GM12878 (cell line): ENCODE data around the gene FSTL4. TPM values are rescaled to one million over a fixed set of nuclear protein-coding genes. Genes with fewer than 3 reads are reported as not detected.

ENCODE experiments used
- ATAC-seq: fragments of 200-7000 bp; cut with Tn5 transposase; 3 replicates; pipeline ENCODE4 v1.9.1; 2020; ENCODE audit warnings: mild to moderate bottlenecking, moderate library complexity
- BruUV-seq: library from RNA; stranded (reverse); fragments of 400-500 nt; replicated peaks from 2 replicates; lab custom pipeline; 2021; lab: Mats Ljungman, UMichigan
- CTCF ChIA-PET: fragments of 300-600 bp; sonication (Branson Sonifier 250); formaldehyde crosslinking; extraction: SDS; loops from one replicate; lab custom pipeline; 2021; ENCODE audit warnings: inconsistent platforms; lab: Yijun Ruan, JAX
- POLR2A ChIA-PET: fragments of 350-600 bp; formaldehyde crosslinking; extraction: SDS; loops from one replicate; lab custom pipeline; 2021; ENCODE audit warnings: inconsistent platforms; lab: Charles Lee
- RAD21 ChIA-PET: fragments of 300-600 bp; sonication (Branson Sonifier 250); formaldehyde crosslinking; loops from one replicate; lab custom pipeline; 2023; ENCODE audit warnings: antibody characterized with exemption; ENCODE audit not compliant: unreplicated experiment; lab: Charles Lee
- SMC1A ChIA-PET: fragments of 300-600 bp; sonication (Branson Sonifier 250); formaldehyde crosslinking; loops from one replicate; lab custom pipeline; 2023; ENCODE audit not compliant: unreplicated experiment, uncharacterized antibody; lab: Charles Lee
- DNase-seq: peaks from one replicate; pipeline ENCODE4 v3.0.0-alpha.2; 2011; ENCODE audit warnings: low read depth, low spot score
- FAIRE-seq: peaks from 3 replicates; lab custom pipeline; 2011; peaks lifted over from hg19 to GRCh38; lab: Jason Lieb, UNC
- H2AFZ ChIP-seq: 2 replicates; pipeline ENCODE4 v1.6.0; 2011; ENCODE audit warnings: low read depth, low read length, control low read depth; ENCODE audit not compliant: control insufficient read depth
- H3K27ac ChIP-seq: 2 replicates; pipeline ENCODE4 v1.5.1; 2011; ENCODE audit warnings: control low read depth; ENCODE audit not compliant: control insufficient read depth, insufficient read depth
- H3K27me3 ChIP-seq, 2 experiments: replicated peaks in 1 of 2; 2 replicates each; pipeline versions ENCODE4 v1.6.0 to v1.6.1; 2011; ENCODE audit warnings: low read length in 1 of 2; ENCODE audit not compliant: control insufficient read depth in 2 of 2, insufficient read depth in 2 of 2
- H3K36me3 ChIP-seq, 2 experiments: 2 replicates each; pipeline ENCODE4 v1.5.1; 2011; ENCODE audit warnings: low read length in 1 of 2; ENCODE audit not compliant: control insufficient read depth in 2 of 2, insufficient read depth in 2 of 2
- H3K4me1 ChIP-seq: 2 replicates; pipeline ENCODE4 v1.6.1; 2011; ENCODE audit warnings: mild to moderate bottlenecking, low read length, moderate library complexity, mixed read lengths; ENCODE audit not compliant: control insufficient read depth, insufficient read depth
- H3K4me2 ChIP-seq: 2 replicates; pipeline ENCODE4 v1.6.0; 2011; ENCODE audit warnings: control low read depth; ENCODE audit not compliant: control insufficient read depth, insufficient read depth
- H3K4me3 ChIP-seq: fragments of 200-600 bp; sonication (generic); 2 replicates; pipeline ENCODE4 v1.5.1; 2016
- H3K79me2 ChIP-seq: 2 replicates; pipeline ENCODE4 v1.6.0; 2011; ENCODE audit warnings: low read length; ENCODE audit not compliant: control insufficient read depth, insufficient read depth
- H3K9ac ChIP-seq: 2 replicates; pipeline ENCODE4 v1.8.0; 2011; ENCODE audit warnings: low read length, control low read depth, mixed read lengths; ENCODE audit not compliant: control insufficient read depth, insufficient read depth
- H3K9me3 ChIP-seq: replicated peaks from 3 replicates; pipeline ENCODE4 v1.5.1; 2011; ENCODE audit warnings: mild to moderate bottlenecking, low read length; ENCODE audit not compliant: control insufficient read depth, insufficient read depth
- H4K20me1 ChIP-seq: 2 replicates; pipeline ENCODE4 v1.6.0; 2011; ENCODE audit not compliant: control insufficient read depth, insufficient read depth
- CEBPZ ChIP-seq: fragments of 150-350 bp; IDR thresholded peaks from 2 replicates; pipeline ENCODE4 v1.6.1; 2016; ENCODE audit warnings: low read depth, low read length
- CTCF ChIP-seq, 3 experiments: IDR thresholded peaks in 2 of 3; conservative IDR thresholded peaks in 1 of 3; 2 replicates each; pipeline ENCODE4 v1.5.1; 2011; ENCODE audit warnings: low read depth in 3 of 3, low read length in 3 of 3, mild to moderate bottlenecking in 3 of 3, control low read depth in 2 of 3, moderate library complexity in 2 of 3, inconsistent platforms in 1 of 3, mixed read lengths in 1 of 3; ENCODE audit not compliant: control insufficient read depth in 2 of 3, insufficient read depth in 1 of 3; ENCODE audit errors: extremely low read depth in 1 of 3
- MEF2A ChIP-seq: IDR thresholded peaks from 2 replicates; pipeline ENCODE4 v1.6.1; 2011; ENCODE audit warnings: low read depth, mild to moderate bottlenecking, low read length, moderate library complexity; ENCODE audit not compliant: insufficient read depth
- RAD21 ChIP-seq: IDR thresholded peaks from 2 replicates; pipeline ENCODE4 v1.6.1; 2011; ENCODE audit warnings: mild to moderate bottlenecking, low read depth, low read length, moderate library complexity; ENCODE audit not compliant: insufficient read depth
- RB1 ChIP-seq: fragments of 450-650 bp; formaldehyde crosslinking; IDR thresholded peaks from 2 replicates; pipeline ENCODE4 v1.6.1; 2017; ENCODE audit warnings: mild to moderate bottlenecking, borderline replicate concordance
- SMC3 ChIP-seq: IDR thresholded peaks from 2 replicates; pipeline ENCODE4 v1.6.1; 2011; ENCODE audit warnings: low read length, improper control_type of control experiment, borderline replicate concordance
- STAT1 ChIP-seq: fragments of 450-650 bp; conservative IDR thresholded peaks from 2 replicates; pipeline ENCODE4 v1.6.1; 2014; ENCODE audit warnings: antibody characterized with exemption, mild to moderate bottlenecking
- WGBS: methylation state at CpG from one replicate; pipeline ENCODE4 v1.1.6; 2016; ENCODE audit warnings: low lambda C conversion rate; ENCODE audit not compliant: insufficient replicate concordance, insufficient coverage; ENCODE audit errors: missing lambda C conversion rate; 5-methylcytosine and 5-hydroxymethylcytosine counted together
- in situ Hi-C: fragments of 300-500 bp; cut with MboI; formaldehyde crosslinking; loops from 9 replicates; pipeline ENCODE4 v1.14.3; 2018; ENCODE audit warnings: mixed read lengths
- intact Hi-C: fragments of 100-400 bp; cut with micrococcal nuclease; formaldehyde crosslinking; loops from one replicate; pipeline ENCODE4 v1.14.2; 2022; ENCODE audit not compliant: unreplicated experiment
- polyA plus RNA-seq, 11 experiments: library from polyadenylated mRNA; depleted of rRNA in 4 of 11; unstranded in 6 of 11; stranded (reverse) in 5 of 11; fragments of >200 nt; fragmentation: Nextera tagmentation in 4 of 11; fragmentation: Illumina TruSeq in 1 of 11; extraction: Ambion mirVana in 4 of 11; extraction: Trizol in 1 of 11; gene quantifications; 1 replicate in 1 of 11; 2 replicates in 10 of 11; pipeline versions ENCODE4 v1.2.1 to v1.2.3, GENCODE V29; 2011 to 2016; ENCODE audit warnings: inconsistent platforms in 2 of 11, missing spikeins in 2 of 11, low read depth in 1 of 11
- total RNA-seq, 4 experiments: library from RNA; depleted of rRNA in 3 of 4; stranded (reverse); fragments of >200 nt in 3 of 4; fragmentation: Illumina TruSeq in 1 of 4; extraction: Trizol in 1 of 4; gene quantifications; 2 replicates each; pipeline versions ENCODE4 v1.2.1 to v1.2.3, GENCODE V29; 2013 to 2021

FSTL4 gene
- total and polyA plus RNA-seq, 10 of the 15 experiments (the other 5 are each of a cell fraction or from before 2014, with no cell fraction given): 0.01 to 0.79 (median 0.21) TPM; not detected in 6

GRCh38 chr5:133287500-133287899 lies 324.8 kb downstream of the FSTL4 start:
- Histone ChIP-seq H3K4me2 (no peak overlapping the region), H4K20me1 (no peaks in the 10 kb centered on the region), H3K9ac (no peak overlapping the region)
- ATAC-seq: peak; percentile 83
- RAD21 ChIA-PET: interaction anchor here (0.8 to 3.3 kb wide), 5 partner anchors 37 to 183 kb away, joined by 3 to 38 read pairs (median 4); no protein-coding TSS in a partner anchor
- WGBS: 41% methylated on average over 3 of the region's 3 CpGs
- intact Hi-C loops: loop anchor here (1.0 kb wide), 1 partner anchor 176 kb away; no protein-coding TSS in a partner anchor
- TF ChIP-seq CEBPZ (no peak), STAT1 (no peak), RB1 (no peak), SMC3 (peak; percentile 57; the same call in 1 of the 2 replicates), CTCF (IDR thresholded peaks at IDR 0.05 in 2 of 3, conservative IDR thresholded peaks at IDR 0.05 in 1 of 3; ENCODE audit: control insufficient read depth in 2 of 3, extremely low read depth in 1 of 3, insufficient read depth in 1 of 3, low read depth in 3 of 3, low read length in 3 of 3) (peak; percentile 37 to 53 (median 50)), MEF2A (no peak), RAD21 (peak; percentile 72)
- TF ChIP-seq, all 136 proteins: peak for 3
- H3K4me1 ChIP-seq: no peaks in the 10 kb centered on the region
- no peak overlapping the region for H3K4me3 ChIP-seq
- FAIRE-seq: no peak
- no peaks in the 10 kb centered on the region for H3K79me2 ChIP-seq
- H2AFZ ChIP-seq: no peak overlapping the region
- no TSS peak for BruUV-seq
- SMC1A ChIA-PET: interaction anchor here (0.7 to 1.4 kb wide), 4 partner anchors 171 to 179 kb away, joined by 3 to 4 read pairs (median 3); no protein-coding TSS in a partner anchor
- H3K27me3 ChIP-seq: no peaks in the 10 kb centered on the region
- CTCF ChIA-PET: interaction anchor here (0.5 to 3.3 kb wide), 11 partner anchors 12 to 857 kb away, joined by 3 to 26 read pairs (median 3); no protein-coding TSS in a partner anchor
- no peak for DNase-seq
- in situ Hi-C loops: loop anchor here (5.0 kb wide), 1 partner anchor 175 kb away; no protein-coding TSS in a partner anchor
- H3K9me3 ChIP-seq: no peaks in the 10 kb centered on the region
- no peak overlapping the region for H3K27ac ChIP-seq
- no peaks in the 10 kb centered on the region for H3K36me3 ChIP-seq
- POLR2A ChIA-PET: interaction anchor here (0.7 kb wide), 1 partner anchor 62 kb away, joined by 4 read pairs; no protein-coding TSS in a partner anchor
